NB4 (cell line): ENCODE measurements around the gene TJAP1.

Experiments
- DNase-seq: peaks from one replicate; pipeline ENCODE4 v3.0.0; 2010; ENCODE audit warnings: low read depth
- H3K4me3 ChIP-seq: one replicate; pipeline ENCODE4 v1.5.1; 2011; ENCODE audit warnings: mild to moderate bottlenecking, low read depth, low read length, moderate library complexity
- CTCF ChIP-seq: IDR thresholded peaks from one replicate; pipeline ENCODE4 v1.5.1; 2012; ENCODE audit warnings: low read depth, low read length
- MAX ChIP-seq: IDR thresholded peaks from 2 replicates; pipeline ENCODE4 v1.6.1; 2011; ENCODE audit warnings: low read depth, low read length
- MYC ChIP-seq: IDR thresholded peaks from 2 replicates; pipeline ENCODE4 v1.6.1; 2011; ENCODE audit warnings: low read depth, low read length
- POLR2A ChIP-seq: IDR thresholded peaks from 2 replicates; pipeline ENCODE4 v1.6.1; 2011; ENCODE audit warnings: mild to moderate bottlenecking; ENCODE audit not compliant: insufficient read length; ENCODE audit errors: extremely low read depth

The TJAP1 gene

GRCh38 chr6:43442935-43443334 is 34.4 kb upstream of the TJAP1 start:
- no peak for DNase-seq
- TF ChIP-seq MAX (no peak), POLR2A (no peak), MYC (no peak), CTCF (no peak)
- no peak overlapping the region for H3K4me3 ChIP-seq

GRCh38 chr6:43444036-43444435 is 33.3 kb upstream of the TJAP1 start:
- TF ChIP-seq MAX (no peak), POLR2A (no peak), CTCF (no peak), MYC (no peak)
- DNase-seq: no peak
- H3K4me3 ChIP-seq: no peak overlapping the region

- TF ChIP-seq MYC (no peak), MAX (no peak), CTCF (no peak), POLR2A (no peak)
- no peak for DNase-seq
- no peak overlapping the region for H3K4me3 ChIP-seq
Observed at GRCh38 chr6:43444582-43444981, 32.8 kb upstream of the TJAP1 start.

GRCh38 chr6:43445576-43445975 is 31.8 kb upstream of the TJAP1 start:
- H3K4me3 ChIP-seq: no peak overlapping the region
- TF ChIP-seq MAX: no peak
- no peak for TF ChIP-seq POLR2A
- TF ChIP-seq CTCF: no peak
- TF ChIP-seq MYC: no peak
- no peak for DNase-seq

GRCh38 chr6:43447604-43448003 is 29.8 kb upstream of the TJAP1 start:
- H3K4me3 ChIP-seq: no peak overlapping the region
- TF ChIP-seq MAX: no peak
- TF ChIP-seq MYC: no peak
- no peak for TF ChIP-seq POLR2A
- no peak for TF ChIP-seq CTCF
- no peak for DNase-seq

GRCh38 chr6:43448916-43449315 is 28.5 kb upstream of the TJAP1 start:
- H3K4me3 ChIP-seq: no peak overlapping the region
- no peak for DNase-seq
- TF ChIP-seq MAX (no peak), POLR2A (no peak), CTCF (no peak), MYC (no peak)
